Liver (tissue), 9 donors: Measurements from ENCODE around the gene RSU1. TPM values are rescaled to one million over a fixed set of nuclear protein-coding genes. Genes with fewer than 3 reads are reported as not detected.

Source experiments
- DNase-seq: peaks from one replicate; pipeline ENCODE4 v3.0.0-alpha.2; 2017; ENCODE audit warnings: low spot score
- H3K27ac ChIP-seq, 2 donors: one replicate each; pipeline ENCODE4 v1.7.0; 2013; ENCODE audit warnings: inconsistent platforms in 2 of 2, low read length in 2 of 2, control low read depth in 1 of 2, low read depth in 1 of 2, mild to moderate bottlenecking in 1 of 2
- H3K27me3 ChIP-seq, 4 donors: one replicate each; pipeline versions ENCODE4 v1.6.1 to v1.7.0; 2013; ENCODE audit warnings: low read length in 3 of 4, inconsistent platforms in 1 of 4, mild to moderate bottlenecking in 1 of 4, moderate library complexity in 1 of 4; ENCODE audit not compliant: control insufficient read depth in 4 of 4, insufficient read depth in 4 of 4
- H3K36me3 ChIP-seq, 4 donors: one replicate each; pipeline versions ENCODE4 v1.6.1 to v1.7.0; 2013; ENCODE audit warnings: low read length in 3 of 4, mild to moderate bottlenecking in 3 of 4, low read depth in 1 of 4, moderate library complexity in 1 of 4; ENCODE audit not compliant: control insufficient read depth in 4 of 4, insufficient read depth in 3 of 4
- H3K4me1 ChIP-seq, 4 donors: one replicate each; pipeline versions ENCODE4 v1.6.1 to v1.7.0; 2013; ENCODE audit warnings: low read length in 3 of 4, mild to moderate bottlenecking in 3 of 4, moderate library complexity in 1 of 4; ENCODE audit not compliant: control insufficient read depth in 4 of 4, insufficient read depth in 4 of 4
- H3K4me3 ChIP-seq, 3 donors: one replicate each; pipeline versions ENCODE4 v1.6.1 to v1.7.0; 2013; ENCODE audit warnings: low read length in 3 of 3, control low read depth in 1 of 3, low read depth in 1 of 3, mild to moderate bottlenecking in 1 of 3
- H3K9ac ChIP-seq, 2 donors: one replicate each; pipeline ENCODE4 v1.7.0; 2013; ENCODE audit warnings: low read length in 2 of 2, mild to moderate bottlenecking in 2 of 2, moderate library complexity in 2 of 2, control low read depth in 1 of 2, low read depth in 1 of 2
- H3K9me3 ChIP-seq, 4 donors: one replicate each; pipeline versions ENCODE4 v1.6.1 to v1.7.0; 2013; ENCODE audit warnings: low read length in 3 of 4; ENCODE audit not compliant: control insufficient read depth in 4 of 4
- ATF3 ChIP-seq: IDR thresholded peaks from 2 replicates; pipeline ENCODE4 v1.6.1; 2016; ENCODE audit warnings: antibody characterized with exemption
- CTCF ChIP-seq: fragments of 150-350 bp; IDR thresholded peaks from 2 replicates; pipeline ENCODE4 v1.5.1; 2017; ENCODE audit warnings: improper control_type of control experiment, low read depth, low read length; ENCODE audit not compliant: missing input control
- FOXA2 ChIP-seq: IDR thresholded peaks from 2 replicates; pipeline ENCODE4 v1.6.1; 2016; ENCODE audit warnings: antibody characterized with exemption
- GABPA ChIP-seq, 2 donors: IDR thresholded peaks in 1 of 2; conservative IDR thresholded peaks in 1 of 2; 2 replicates each; pipeline ENCODE4 v1.6.1; 2016; ENCODE audit warnings: antibody characterized with exemption in 2 of 2, mild to moderate bottlenecking in 1 of 2, moderate library complexity in 1 of 2
- HNF4A ChIP-seq, 2 donors: conservative IDR thresholded peaks; 2 replicates each; pipeline ENCODE4 v1.6.1; 2016; ENCODE audit warnings: antibody characterized with exemption in 2 of 2, mild to moderate bottlenecking in 2 of 2
- JUND ChIP-seq, 2 donors: IDR thresholded peaks; 2 replicates each; pipeline ENCODE4 v1.6.1; 2016; ENCODE audit warnings: antibody characterized with exemption in 2 of 2
- MAX ChIP-seq: IDR thresholded peaks from 2 replicates; pipeline ENCODE4 v1.6.1; 2016; ENCODE audit warnings: antibody characterized with exemption
- NR2F2 ChIP-seq: IDR thresholded peaks from 2 replicates; pipeline ENCODE4 v1.6.1; 2016; ENCODE audit warnings: antibody characterized with exemption
- REST ChIP-seq: IDR thresholded peaks from 2 replicates; pipeline ENCODE4 v1.6.1; 2016; ENCODE audit warnings: antibody characterized with exemption, mild to moderate bottlenecking
- SP1 ChIP-seq: IDR thresholded peaks from 2 replicates; pipeline ENCODE4 v1.6.1; 2018; ENCODE audit warnings: antibody characterized with exemption, mild to moderate bottlenecking
- TAF1 ChIP-seq: conservative IDR thresholded peaks from 2 replicates; pipeline ENCODE4 v1.6.1; 2016; ENCODE audit warnings: antibody characterized with exemption, mild to moderate bottlenecking
- YY1 ChIP-seq: IDR thresholded peaks from 2 replicates; pipeline ENCODE4 v1.6.1; 2016; ENCODE audit warnings: antibody characterized with exemption, mild to moderate bottlenecking
- ZBTB33 ChIP-seq: IDR thresholded peaks from 2 replicates; pipeline ENCODE4 v1.6.1; 2016; ENCODE audit warnings: antibody characterized with exemption
- WGBS: extraction: QIAGEN DNeasy Blood & Tissue Kit; methylation state at CpG from one replicate; pipeline ENCODE4 v1.1.7; 2013; 5-methylcytosine and 5-hydroxymethylcytosine counted together
- polyA plus RNA-seq, 2 donors: library from polyadenylated mRNA; stranded (reverse) in 1 of 2; unstranded in 1 of 2; fragments of 200-250 nt in 1 of 2; fragments of >200 nt in 1 of 2; fragmentation: Nextera tagmentation in 1 of 2; extraction: Ambion mirVana in 1 of 2; gene quantifications; one replicate each; pipeline versions ENCODE4 v1.2.1 to v1.2.3, GENCODE V29; 2013 to 2015
- total RNA-seq, 2 donors: library from RNA; depleted of rRNA; stranded (reverse); fragments of >200 nt; gene quantifications; one replicate each; pipeline ENCODE4 v1.2.3, GENCODE V29; 2014
- donor health status: healthy.
- donor health status: healthy.
- donor health status: healthy.
- donor health status: healthy.
- donor health status: healthy.

The RSU1 gene
- total and polyA plus RNA-seq, 4 donors: 19.2 to 38.2 (median 28.0) TPM

- H3K4me1 ChIP-seq: no peaks in the 10 kb centered on the region
- 96% methylated on average over 2 of the region's 2 CpGs for WGBS
Observed at GRCh38 chr10:16649757-16650156, 167.5 kb downstream of the RSU1 start.

GRCh38 chr10:16648366-16648765 is 168.9 kb downstream of the RSU1 start:
- Histone ChIP-seq H3K36me3 (no peaks in the 10 kb centered on the region), H3K9ac (no peak overlapping the region), H3K4me3 (no peak overlapping the region), H3K27me3 (no peaks in the 10 kb centered on the region), H3K9me3 (no peaks in the 10 kb centered on the region), H3K4me1 (no peaks in the 10 kb centered on the region), H3K27ac (no peak overlapping the region)
- no peak for DNase-seq
- no peak for TF ChIP-seq YY1
- no peak for TF ChIP-seq REST
- TF ChIP-seq FOXA2: no peak
- TF ChIP-seq ZBTB33: no peak
- TF ChIP-seq ATF3: no peak
- no peak for TF ChIP-seq CTCF
- no peak for TF ChIP-seq MAX
- TF ChIP-seq TAF1: no peak
- 85% methylated on average over 2 of the region's 2 CpGs for WGBS

More at GRCh38 chr10:16649757-16650156, 167.5 kb downstream of the RSU1 start:
- Histone ChIP-seq H3K27ac (no peak overlapping the region), H3K9ac (no peak overlapping the region), H3K36me3 (no peaks in the 10 kb centered on the region), H3K9me3 (no peaks in the 10 kb centered on the region), H3K27me3 (no peaks in the 10 kb centered on the region), H3K4me3 (no peak overlapping the region)
- no peak for DNase-seq
- no peak for TF ChIP-seq SP1
- no peak for TF ChIP-seq YY1
- no peak for TF ChIP-seq MAX
- TF ChIP-seq GABPA (IDR thresholded peaks at IDR 0.05 in 1 of 2, conservative IDR thresholded peaks at IDR 0.05 in 1 of 2): no peak
- no peak for TF ChIP-seq REST
- no peak for TF ChIP-seq JUND (IDR thresholded peaks at IDR 0.05)
- no peak for TF ChIP-seq NR2F2
- TF ChIP-seq HNF4A (conservative IDR thresholded peaks at IDR 0.05): no peak
